GM19397 (cell line): ENCODE measurements around the gene CPOX.
A peak's percentile ranks its signal among the peaks of the same experiment; 100 is the strongest.

Experiments used
- ATAC-seq: cut with Tn5 transposase; IDR thresholded peaks from one replicate; pipeline ENCODE4 v1.9.1; 2021; ENCODE audit warnings: mild to moderate bottlenecking, moderate library complexity; ENCODE audit not compliant: unreplicated experiment

Gene CPOX

DNA sequence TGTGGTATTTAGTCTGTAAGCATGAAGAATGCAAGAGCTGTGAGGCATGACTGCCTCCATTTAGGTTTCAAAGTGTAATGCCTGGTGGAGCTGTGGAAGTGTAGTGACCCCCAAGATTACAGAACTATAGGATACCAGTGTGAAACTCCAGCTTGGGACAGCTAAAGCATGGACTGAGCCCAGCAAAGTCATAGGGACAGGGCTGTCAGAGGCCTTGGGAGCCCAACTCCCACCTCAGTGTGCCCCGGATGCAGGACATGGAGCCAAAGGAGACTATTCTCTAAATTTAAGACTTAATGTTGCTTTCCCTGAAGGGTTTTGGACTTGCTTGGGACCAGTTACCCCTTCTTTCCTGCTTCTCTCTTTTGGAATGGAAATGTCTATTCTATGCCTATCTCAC lies 50.8 kb downstream of the CPOX start:
- ATAC-seq = no peak

DNA sequence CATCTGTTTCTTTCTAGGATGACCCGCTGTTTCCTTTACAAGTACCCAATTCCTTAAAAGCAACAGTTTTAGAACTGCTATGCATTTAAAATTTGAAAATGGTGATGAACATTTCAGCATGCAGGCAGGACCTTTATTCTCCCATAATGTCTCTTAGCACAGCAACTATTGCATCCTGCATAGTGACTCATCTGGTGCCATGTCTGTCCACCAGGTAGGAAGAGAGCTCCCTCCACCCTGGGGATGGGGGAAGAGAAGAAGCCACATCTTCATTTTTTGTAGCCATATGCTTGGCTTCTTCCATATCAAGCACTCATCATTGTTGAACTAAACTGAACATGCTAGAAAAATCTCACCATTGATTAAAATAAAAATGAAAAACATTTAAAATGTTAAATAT lies 51.7 kb downstream of the CPOX start:
- no peak for ATAC-seq

DNA sequence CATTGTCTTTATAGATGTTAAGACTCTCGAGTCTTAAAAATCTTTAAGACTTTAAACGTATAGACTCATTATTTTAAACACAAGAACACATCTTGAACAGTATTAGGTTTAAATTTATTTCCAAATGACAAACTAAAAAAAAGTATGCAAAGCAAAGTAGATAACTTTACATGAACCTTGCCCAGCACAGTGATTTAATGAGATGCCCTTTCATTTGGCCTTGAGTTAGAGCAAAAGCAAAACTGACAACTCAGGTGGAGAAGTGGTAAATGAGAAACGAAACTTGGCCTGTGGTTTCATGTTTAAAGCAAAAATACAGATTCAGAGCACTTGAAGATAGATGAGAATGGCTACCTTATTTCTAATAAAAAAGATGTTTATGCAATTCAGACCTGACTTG lies 53.1 kb downstream of the CPOX start:
- peak; percentile 46 for ATAC-seq

DNA sequence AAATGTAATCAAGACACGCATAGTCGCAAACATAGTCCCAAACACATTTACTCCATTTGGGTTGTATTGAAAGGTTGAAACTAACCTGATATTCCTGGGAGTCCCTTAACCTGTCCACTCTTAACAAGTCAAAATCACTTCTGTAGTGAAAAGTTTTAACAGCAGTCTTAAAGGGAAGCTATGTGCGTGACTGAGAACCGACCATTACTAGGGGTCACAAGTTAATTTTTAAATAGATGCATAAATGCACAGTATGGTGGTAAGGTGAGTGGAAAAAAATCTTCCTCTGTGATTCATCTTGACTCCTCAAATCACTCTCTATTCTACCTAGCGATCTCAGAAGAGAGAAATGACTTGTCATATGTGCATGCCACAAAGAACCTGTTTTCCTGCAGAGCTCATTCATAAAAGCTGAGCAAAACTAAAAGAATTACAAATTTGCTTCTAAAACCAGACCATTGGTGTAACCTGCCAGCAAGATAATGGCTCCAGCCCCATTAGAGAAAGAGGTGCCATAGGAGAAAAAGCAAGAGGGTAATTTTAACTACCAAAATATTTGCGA lies 56.9 kb downstream of the CPOX start:
- ATAC-seq = peak; percentile 73

DNA sequence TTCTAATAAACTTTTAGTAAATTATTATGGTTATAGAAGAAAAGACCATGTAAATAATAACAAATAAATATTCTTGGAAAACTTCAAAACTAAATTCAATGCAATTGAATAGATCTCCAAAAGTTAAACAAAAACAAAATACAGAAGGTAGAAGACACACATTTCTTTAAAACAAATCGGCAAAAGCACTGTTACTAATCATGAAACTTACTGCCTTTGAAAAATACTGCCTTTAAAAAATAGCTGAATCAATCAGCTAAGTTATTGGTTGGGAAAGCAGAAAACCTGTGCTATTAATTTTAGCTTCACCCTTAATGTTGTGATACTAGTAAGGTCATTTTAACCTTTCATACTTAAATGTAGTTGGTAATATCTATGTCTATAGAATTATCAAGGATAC lies 58.7 kb downstream of the CPOX start:
- no peak for ATAC-seq

DNA sequence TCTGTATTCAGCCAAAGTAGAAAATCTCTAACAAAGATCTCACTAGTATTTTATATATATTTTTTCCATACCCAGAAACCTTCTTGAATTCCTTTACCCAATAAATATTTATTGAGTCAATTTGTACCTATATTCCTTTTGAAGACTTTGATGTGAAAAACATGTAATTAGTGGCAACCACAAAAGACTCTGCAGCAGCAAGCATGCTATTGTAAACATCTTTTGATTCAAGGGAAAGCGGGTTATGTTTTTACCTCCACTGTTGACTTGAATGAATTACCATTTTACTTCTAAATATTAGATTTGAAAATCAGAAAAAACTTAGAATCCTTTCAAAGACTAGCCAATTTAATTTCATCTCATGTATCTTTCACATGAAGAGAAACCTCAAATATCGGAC lies 59.2 kb downstream of the CPOX start:
- no peak for ATAC-seq

DNA sequence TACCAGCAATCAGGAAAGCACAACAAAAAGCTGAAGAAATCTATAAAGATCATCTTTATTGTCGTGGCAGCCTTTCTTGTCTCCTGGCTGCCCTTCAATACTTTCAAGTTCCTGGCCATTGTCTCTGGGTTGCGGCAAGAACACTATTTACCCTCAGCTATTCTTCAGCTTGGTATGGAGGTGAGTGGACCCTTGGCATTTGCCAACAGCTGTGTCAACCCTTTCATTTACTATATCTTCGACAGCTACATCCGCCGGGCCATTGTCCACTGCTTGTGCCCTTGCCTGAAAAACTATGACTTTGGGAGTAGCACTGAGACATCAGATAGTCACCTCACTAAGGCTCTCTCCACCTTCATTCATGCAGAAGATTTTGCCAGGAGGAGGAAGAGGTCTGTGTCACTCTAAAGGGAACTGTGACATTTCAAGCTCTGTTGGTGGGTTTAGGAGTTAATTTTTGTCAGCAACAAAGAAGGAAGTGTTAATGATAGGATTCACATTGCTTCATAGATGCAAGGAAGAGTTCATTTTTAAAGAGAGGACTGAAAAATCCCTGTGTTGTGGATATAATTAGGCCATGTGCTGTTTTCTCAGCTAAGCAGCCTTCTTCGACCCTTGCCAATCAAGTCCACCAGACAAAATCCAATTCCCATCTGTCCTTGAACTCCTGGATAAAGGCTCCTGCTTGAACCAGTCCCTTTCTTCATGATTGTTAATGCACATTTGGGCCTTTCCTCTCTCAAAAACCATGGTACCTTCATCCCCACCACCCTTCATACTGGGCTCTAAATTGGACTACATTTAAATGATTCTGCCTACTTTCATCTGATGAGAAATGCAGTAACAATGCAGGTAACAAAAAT lies 60.5 kb downstream of the CPOX start:
- no peak for ATAC-seq

DNA sequence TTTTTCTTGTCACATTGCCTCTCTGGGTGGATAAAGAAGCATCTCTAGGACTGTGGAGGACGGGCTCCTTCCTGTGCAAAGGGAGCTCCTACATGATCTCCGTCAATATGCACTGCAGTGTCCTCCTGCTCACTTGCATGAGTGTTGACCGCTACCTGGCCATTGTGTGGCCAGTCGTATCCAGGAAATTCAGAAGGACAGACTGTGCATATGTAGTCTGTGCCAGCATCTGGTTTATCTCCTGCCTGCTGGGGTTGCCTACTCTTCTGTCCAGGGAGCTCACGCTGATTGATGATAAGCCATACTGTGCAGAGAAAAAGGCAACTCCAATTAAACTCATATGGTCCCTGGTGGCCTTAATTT lies 61.2 kb downstream of the CPOX start:
- ATAC-seq = no peak

DNA sequence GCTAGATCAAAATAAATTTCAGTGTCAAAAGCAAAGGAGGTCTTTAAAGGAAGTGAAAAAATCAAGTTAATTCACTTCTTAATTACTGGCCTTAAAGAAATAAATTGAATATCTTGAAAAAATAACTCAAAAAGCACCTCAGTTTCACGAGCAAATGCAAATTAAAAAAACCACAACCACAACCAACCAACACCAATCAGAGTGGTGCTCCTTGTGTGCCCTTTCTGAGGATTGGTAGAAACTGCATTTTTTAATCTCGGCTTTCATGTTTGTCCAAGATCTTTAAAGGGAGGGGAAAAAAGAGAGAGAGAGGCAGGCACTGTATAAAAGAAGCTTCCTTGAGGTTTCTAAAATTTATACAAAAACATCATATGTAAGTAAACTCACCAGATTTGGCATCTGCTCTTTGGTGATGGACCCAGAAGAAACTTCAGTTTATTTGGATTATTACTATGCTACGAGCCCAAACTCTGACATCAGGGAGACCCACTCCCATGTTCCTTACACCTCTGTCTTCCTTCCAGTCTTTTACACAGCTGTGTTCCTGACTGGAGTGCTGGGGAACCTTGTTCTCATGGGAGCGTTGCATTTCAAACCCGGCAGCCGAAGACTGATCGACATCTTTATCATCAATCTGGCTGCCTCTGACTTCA lies 61.7 kb downstream of the CPOX start, which contains the start of gene GPR15:
Gene GPR15, plus strand, starts transcription at position 357 of the 653 bp plus-strand sequence. Its CDS starts 56 bp downstream, at position 413.
- ATAC-seq = peak; percentile 25

DNA sequence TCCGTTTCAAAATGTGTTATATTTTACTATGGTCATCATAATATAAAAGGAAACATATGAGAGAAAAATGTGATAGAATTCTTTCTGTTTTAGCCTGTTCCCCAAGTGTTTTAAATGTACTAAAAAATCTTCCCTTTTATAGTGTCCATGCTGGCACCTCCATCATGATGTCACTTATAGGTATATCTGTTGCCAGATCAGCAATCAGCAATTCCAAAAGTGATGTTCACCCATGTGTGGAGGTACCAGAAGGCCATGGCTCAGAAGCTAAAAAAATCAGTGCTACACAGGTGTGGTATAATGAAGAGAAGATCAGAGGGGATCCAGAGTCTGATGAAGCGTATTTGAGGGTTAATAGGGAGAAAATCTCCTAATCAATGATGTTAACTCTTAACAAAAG lies 62.7 kb downstream of the CPOX start:
- no peak for ATAC-seq

DNA sequence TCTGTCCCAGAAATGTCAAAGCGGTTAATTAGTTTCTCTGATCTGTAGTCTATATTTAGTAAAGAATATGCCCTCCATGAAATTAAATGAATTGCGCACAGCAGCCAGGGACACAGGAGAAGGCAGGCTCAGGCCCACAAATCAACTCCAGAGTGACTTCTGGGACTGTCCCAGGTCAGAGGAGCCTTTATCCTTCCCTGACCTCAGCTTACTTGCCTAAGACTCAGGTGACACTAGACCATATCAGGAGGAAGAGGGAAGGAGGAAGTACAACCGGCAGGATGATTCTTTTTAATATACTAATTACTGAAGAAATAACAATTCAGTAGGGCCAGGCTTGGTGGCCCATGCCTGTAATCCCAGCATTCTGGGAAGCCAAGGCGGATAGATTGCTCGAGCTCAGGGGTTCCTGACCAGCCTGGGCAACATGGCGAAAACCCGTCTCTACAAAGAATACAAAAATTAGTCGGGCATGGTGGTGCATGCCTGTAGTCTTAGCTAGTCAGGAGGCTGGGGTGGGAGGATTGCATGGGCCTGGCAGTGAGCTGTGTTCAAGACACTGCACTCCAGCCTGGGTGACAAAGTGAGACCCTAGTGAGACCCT lies 63.5 kb downstream of the CPOX start:
- ATAC-seq = no peak
